OCI-LY1 (cell line): Measurements from ENCODE around the gene LMOD1.

Experiments used
- H2AFZ ChIP-seq: fragments of 200-600 bp; sonication (generic), shearing (Covaris generic); 2 replicates; pipeline ENCODE4 v1.6.0; 2014; ENCODE audit warnings: antibody characterized with exemption, mild to moderate bottlenecking, low read length
- H3F3A ChIP-seq: fragments of 200-600 bp; sonication (generic), shearing (Covaris generic); 2 replicates; pipeline ENCODE4 v1.6.0; 2014; ENCODE audit warnings: mild to moderate bottlenecking, antibody characterized with exemption, low read length, moderate library complexity; ENCODE audit not compliant: insufficient read depth
- H3K27ac ChIP-seq: fragments of 200-600 bp; sonication (generic); 2 replicates; pipeline ENCODE4 v1.5.1; 2014; ENCODE audit warnings: low read length, mixed run types, mild to moderate bottlenecking, low read depth; ENCODE audit not compliant: poor library complexity, severe bottlenecking
- H3K27me3 ChIP-seq: fragments of 200-600 bp; sonication (generic); 2 replicates; pipeline ENCODE4 v1.6.0; 2014; ENCODE audit warnings: antibody characterized with exemption, mild to moderate bottlenecking, low read length, moderate library complexity; ENCODE audit not compliant: insufficient read depth
- H3K36me3 ChIP-seq: fragments of 200-600 bp; sonication (generic); 2 replicates; pipeline ENCODE4 v1.6.1; 2014; ENCODE audit warnings: mild to moderate bottlenecking, antibody characterized with exemption, low read length, moderate library complexity, mixed read lengths; ENCODE audit not compliant: insufficient read depth
- H3K4me1 ChIP-seq: fragments of 200-600 bp; sonication (generic); 2 replicates; pipeline ENCODE4 v1.5.1; 2014; ENCODE audit warnings: mild to moderate bottlenecking, low read length, moderate library complexity; ENCODE audit not compliant: insufficient read depth, severe bottlenecking
- H3K4me2 ChIP-seq: fragments of 200-600 bp; sonication (generic), shearing (Covaris generic); 2 replicates; pipeline ENCODE4 v1.6.1; 2014; ENCODE audit warnings: low read length
- H3K4me3 ChIP-seq: fragments of 200-600 bp; sonication (generic); 2 replicates; pipeline ENCODE4 v1.5.1; 2014; ENCODE audit warnings: low read length, low read depth, mild to moderate bottlenecking, mixed read lengths; ENCODE audit not compliant: poor library complexity, severe bottlenecking
- H3K79me2 ChIP-seq: fragments of 200-600 bp; shearing (Covaris generic); 2 replicates; pipeline ENCODE4 v1.6.1; 2016; ENCODE audit warnings: mixed run types, low read length, mixed read lengths; ENCODE audit not compliant: insufficient read depth
- H3K9ac ChIP-seq: fragments of 200-600 bp; sonication (generic), shearing (Covaris generic); 2 replicates; pipeline ENCODE4 v1.6.1; 2014; ENCODE audit warnings: mild to moderate bottlenecking, low read length, mixed read lengths
- H3K9me2 ChIP-seq: fragments of 200-600 bp; sonication (generic), shearing (Covaris generic); 2 replicates; pipeline ENCODE4 v1.6.1; 2014; ENCODE audit warnings: low read depth, mild to moderate bottlenecking, low read length, mixed read lengths
- H3K9me3 ChIP-seq: fragments of 200-600 bp; shearing (Covaris generic); 2 replicates; pipeline ENCODE4 v1.6.1; 2014; ENCODE audit warnings: low read length, mixed read lengths
- H4K20me1 ChIP-seq: fragments of 200-600 bp; sonication (generic), shearing (Covaris generic); 2 replicates; pipeline ENCODE4 v1.6.0; 2016; ENCODE audit warnings: mild to moderate bottlenecking, low read length; ENCODE audit not compliant: insufficient read depth
- CTCF ChIP-seq: fragments of 200-600 bp; sonication (generic), shearing (Covaris generic); IDR thresholded peaks from 2 replicates; pipeline ENCODE4 v1.5.1; 2017; ENCODE audit warnings: mild to moderate bottlenecking, antibody characterized with exemption, low read length, moderate library complexity, mixed read lengths
- EZH2 ChIP-seq: fragments of 200-600 bp; sonication (generic), shearing (Covaris generic); IDR thresholded peaks from 2 replicates; pipeline ENCODE4 v1.8.0; 2017; ENCODE audit warnings: borderline replicate concordance, mixed run types, mild to moderate bottlenecking, antibody characterized with exemption, low read length, moderate library complexity, mixed read lengths

The LMOD1 gene

GRCh38 chr1:201887116-201887866, 59.1 kb downstream of the LMOD1 start:
- no peak overlapping the region for H2AFZ ChIP-seq
- no peak overlapping the region for H3K4me2 ChIP-seq
- no peaks in the 10 kb centered on the region for H3F3A ChIP-seq
- no peaks in the 10 kb centered on the region for H3K36me3 ChIP-seq
- TF ChIP-seq CTCF (no peak), EZH2 (no peak)
- H3K9me3 ChIP-seq, result no peaks in the 10 kb centered on the region
- H3K27ac ChIP-seq, result no peak overlapping the region
- H4K20me1 ChIP-seq, result no peaks in the 10 kb centered on the region
- no peaks in the 10 kb centered on the region for H3K9me2 ChIP-seq
- H3K4me1 ChIP-seq, result no peaks in the 10 kb centered on the region
- no peak overlapping the region for H3K9ac ChIP-seq
- H3K27me3 ChIP-seq, result no peaks in the 10 kb centered on the region; the same call in 1 of the 2 replicates
- H3K4me3 ChIP-seq, result no peak overlapping the region
- no peaks in the 10 kb centered on the region for H3K79me2 ChIP-seq

- no peak overlapping the region for H3K4me2 ChIP-seq
- H3K4me1 ChIP-seq, result no peaks in the 10 kb centered on the region
- H3K4me3 ChIP-seq, result no peak overlapping the region
Observed at GRCh38 chr1:201886103-201886885, 60.1 kb downstream of the LMOD1 start.

GRCh38 chr1:201885531-201886075, 60.7 kb downstream of the LMOD1 start:
- H3F3A ChIP-seq, result no peaks in the 10 kb centered on the region
- no peaks in the 10 kb centered on the region for H4K20me1 ChIP-seq
- H3K4me3 ChIP-seq, result no peak overlapping the region
- H3K36me3 ChIP-seq, result no peaks in the 10 kb centered on the region
- no peaks in the 10 kb centered on the region for H3K9me2 ChIP-seq
- H3K79me2 ChIP-seq, result no peaks in the 10 kb centered on the region
- no peaks in the 10 kb centered on the region for H3K9me3 ChIP-seq
- no peaks in the 10 kb centered on the region; the same call in 1 of the 2 replicates for H3K27me3 ChIP-seq
- H3K9ac ChIP-seq, result no peak overlapping the region
- TF ChIP-seq EZH2 (no peak), CTCF (no peak)
- H3K27ac ChIP-seq, result no peak overlapping the region
- H3K4me2 ChIP-seq, result no peak overlapping the region
- H2AFZ ChIP-seq, result no peak overlapping the region
- H3K4me1 ChIP-seq, result no peaks in the 10 kb centered on the region

More at GRCh38 chr1:201886103-201886885, 60.1 kb downstream of the LMOD1 start:
- H3K9me3 ChIP-seq, result no peaks in the 10 kb centered on the region
- H2AFZ ChIP-seq, result no peak overlapping the region
- TF ChIP-seq CTCF (no peak), EZH2 (no peak)
- H3K9me2 ChIP-seq, result no peaks in the 10 kb centered on the region
- H3K79me2 ChIP-seq, result no peaks in the 10 kb centered on the region
- H3K36me3 ChIP-seq, result no peaks in the 10 kb centered on the region
- no peaks in the 10 kb centered on the region for H4K20me1 ChIP-seq
- H3K9ac ChIP-seq, result no peak overlapping the region
- no peaks in the 10 kb centered on the region; the same call in 1 of the 2 replicates for H3K27me3 ChIP-seq
- H3K27ac ChIP-seq, result no peak overlapping the region
- no peaks in the 10 kb centered on the region for H3F3A ChIP-seq
